Hepatocyte (in vitro differentiated cells): ENCODE measurements around the gene KCNA4.

Source experiments
- EZH2 ChIP-seq: fragments of 200-600 bp; sonication (generic); IDR thresholded peaks from 2 replicates; pipeline ENCODE4 v1.6.1; 2016; ENCODE audit warnings: antibody characterized with exemption, mild to moderate bottlenecking, borderline replicate concordance
- TF ChIP-seq, protein P1 (sequence below): fragments of 200-600 bp; sonication (generic); IDR thresholded peaks from 2 replicates; pipeline ENCODE4 v1.5.1; 2016; ENCODE audit warnings: antibody characterized with exemption, mild to moderate bottlenecking; ENCODE audit not compliant: poor library complexity

DNA sequence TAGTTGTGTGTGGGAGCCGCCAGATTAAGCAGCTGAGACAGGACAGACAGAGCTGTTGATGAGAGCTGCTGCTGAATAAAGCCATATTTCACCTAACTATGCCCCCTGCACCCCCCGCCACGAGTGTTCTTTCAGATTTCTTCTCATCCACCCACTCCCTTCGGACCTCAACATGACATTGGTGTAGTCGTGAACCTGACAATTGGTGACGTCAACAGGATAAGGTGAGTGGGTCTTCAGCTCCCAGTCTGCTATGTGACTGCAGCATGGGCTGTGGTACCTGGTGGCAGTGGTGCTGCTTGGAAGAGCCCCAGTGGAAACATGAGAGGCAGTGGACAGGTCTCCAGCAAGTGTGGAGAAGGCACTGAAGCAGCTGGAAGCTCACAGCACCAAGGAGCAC, 28.3 kb upstream of the KCNA4 start:
- TF ChIP-seq, protein P1, sequence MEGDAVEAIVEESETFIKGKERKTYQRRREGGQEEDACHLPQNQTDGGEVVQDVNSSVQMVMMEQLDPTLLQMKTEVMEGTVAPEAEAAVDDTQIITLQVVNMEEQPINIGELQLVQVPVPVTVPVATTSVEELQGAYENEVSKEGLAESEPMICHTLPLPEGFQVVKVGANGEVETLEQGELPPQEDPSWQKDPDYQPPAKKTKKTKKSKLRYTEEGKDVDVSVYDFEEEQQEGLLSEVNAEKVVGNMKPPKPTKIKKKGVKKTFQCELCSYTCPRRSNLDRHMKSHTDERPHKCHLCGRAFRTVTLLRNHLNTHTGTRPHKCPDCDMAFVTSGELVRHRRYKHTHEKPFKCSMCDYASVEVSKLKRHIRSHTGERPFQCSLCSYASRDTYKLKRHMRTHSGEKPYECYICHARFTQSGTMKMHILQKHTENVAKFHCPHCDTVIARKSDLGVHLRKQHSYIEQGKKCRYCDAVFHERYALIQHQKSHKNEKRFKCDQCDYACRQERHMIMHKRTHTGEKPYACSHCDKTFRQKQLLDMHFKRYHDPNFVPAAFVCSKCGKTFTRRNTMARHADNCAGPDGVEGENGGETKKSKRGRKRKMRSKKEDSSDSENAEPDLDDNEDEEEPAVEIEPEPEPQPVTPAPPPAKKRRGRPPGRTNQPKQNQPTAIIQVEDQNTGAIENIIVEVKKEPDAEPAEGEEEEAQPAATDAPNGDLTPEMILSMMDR = no peak
- TF ChIP-seq EZH2 = no peak
